ENCODE measurements around the gene ADCY9.

ADCY9 gene

GRCh38 chr16:3983081-3983520 lies 133.1 kb downstream of the ADCY9 start:
- no peak overlapping the region; the same call in 1 of the 2 replicates for H3K27ac ChIP-seq
- TF ChIP-seq CTCF (conservative IDR thresholded peaks at IDR 0.05; ENCODE audit: low read depth): peak; percentile 82
- peak; percentile 80 for DNase-seq (ENCODE audit: low spot score)
- ChIA-PET CTCF (interaction anchor here (0.6 to 2.6 kb wide), 28 partner anchors 14 to 420 kb away, joined by 3 to 32 read pairs (median 4); partner anchors contain the start of genes ADCY9 and TFAP4), POLR2A (ENCODE audit: low non-redundant PET) (no interaction called here)

- H3K27ac ChIP-seq: no peak overlapping the region
- ChIA-PET POLR2A (ENCODE audit: low non-redundant PET) (no interaction called here), CTCF (interaction anchor here (0.7 to 2.6 kb wide), 6 partner anchors 201 to 420 kb away, joined by 3 to 32 read pairs (median 4); partner anchors contain the start of gene TFAP4)
- TF ChIP-seq CTCF (conservative IDR thresholded peaks at IDR 0.05; ENCODE audit: low read depth): no peak
- no peak for DNase-seq (ENCODE audit: low spot score)
Measured at GRCh38 chr16:3982216-3982615, 134.0 kb downstream of the ADCY9 start.

- TF ChIP-seq CTCF (conservative IDR thresholded peaks at IDR 0.05; ENCODE audit: low read depth): no peak
- peak overlapping the region; percentile 68 for H3K27ac ChIP-seq
- POLR2A ChIA-PET (ENCODE audit: low non-redundant PET): no interaction called here
Measured at GRCh38 chr16:3980253-3981111, 135.8 kb downstream of the ADCY9 start.

GRCh38 chr16:3979518-3979917 lies 136.7 kb downstream of the ADCY9 start:
- no peak for DNase-seq (ENCODE audit: low spot score)
- no peak for TF ChIP-seq CTCF (conservative IDR thresholded peaks at IDR 0.05; ENCODE audit: low read depth)
- peak overlapping the region; percentile 68; the same call in 1 of the 2 replicates for H3K27ac ChIP-seq
- ChIA-PET POLR2A (ENCODE audit: low non-redundant PET) (no interaction called here), CTCF (interaction anchor here (1.1 kb wide), 1 partner anchor 41 kb away, joined by 4 read pairs; no protein-coding TSS in a partner anchor)

More at GRCh38 chr16:3980253-3981111, 135.8 kb downstream of the ADCY9 start:
- CTCF ChIA-PET: interaction anchor here (1.1 kb wide), 1 partner anchor 42 kb away, joined by 4 read pairs; no protein-coding TSS in a partner anchor
- peak; percentile 39 for DNase-seq (ENCODE audit: low spot score)

GRCh38 chr16:3979070-3979469 lies 137.2 kb downstream of the ADCY9 start:
- TF ChIP-seq CTCF (conservative IDR thresholded peaks at IDR 0.05; ENCODE audit: low read depth): no peak
- CTCF ChIA-PET: interaction anchor here (1.1 kb wide), 1 partner anchor 40 kb away, joined by 4 read pairs; no protein-coding TSS in a partner anchor
- no peak for DNase-seq (ENCODE audit: low spot score)
- POLR2A ChIA-PET (ENCODE audit: low non-redundant PET): no interaction called here
- no peak overlapping the region for H3K27ac ChIP-seq

- no peak for DNase-seq (ENCODE audit: low spot score)
- no peak overlapping the region for H3K27ac ChIP-seq
- no peak for TF ChIP-seq CTCF (conservative IDR thresholded peaks at IDR 0.05; ENCODE audit: low read depth)
- ChIA-PET POLR2A (ENCODE audit: low non-redundant PET) (no interaction called here), CTCF (interaction anchor here (0.6 kb wide), 1 partner anchor 107 kb away, joined by 5 read pairs; no protein-coding TSS in a partner anchor)
Measured at GRCh38 chr16:3977376-3977775, 138.9 kb downstream of the ADCY9 start.
